DMS 273 (cell line): ENCODE results near the gene NXNL2.

ENCODE experiments used
- DNase-seq: peaks from one replicate; lab custom pipeline; 2025; ENCODE audit not compliant: unreplicated experiment; lab: John Stamatoyannopoulos, UW

The NXNL2 gene

DNA sequence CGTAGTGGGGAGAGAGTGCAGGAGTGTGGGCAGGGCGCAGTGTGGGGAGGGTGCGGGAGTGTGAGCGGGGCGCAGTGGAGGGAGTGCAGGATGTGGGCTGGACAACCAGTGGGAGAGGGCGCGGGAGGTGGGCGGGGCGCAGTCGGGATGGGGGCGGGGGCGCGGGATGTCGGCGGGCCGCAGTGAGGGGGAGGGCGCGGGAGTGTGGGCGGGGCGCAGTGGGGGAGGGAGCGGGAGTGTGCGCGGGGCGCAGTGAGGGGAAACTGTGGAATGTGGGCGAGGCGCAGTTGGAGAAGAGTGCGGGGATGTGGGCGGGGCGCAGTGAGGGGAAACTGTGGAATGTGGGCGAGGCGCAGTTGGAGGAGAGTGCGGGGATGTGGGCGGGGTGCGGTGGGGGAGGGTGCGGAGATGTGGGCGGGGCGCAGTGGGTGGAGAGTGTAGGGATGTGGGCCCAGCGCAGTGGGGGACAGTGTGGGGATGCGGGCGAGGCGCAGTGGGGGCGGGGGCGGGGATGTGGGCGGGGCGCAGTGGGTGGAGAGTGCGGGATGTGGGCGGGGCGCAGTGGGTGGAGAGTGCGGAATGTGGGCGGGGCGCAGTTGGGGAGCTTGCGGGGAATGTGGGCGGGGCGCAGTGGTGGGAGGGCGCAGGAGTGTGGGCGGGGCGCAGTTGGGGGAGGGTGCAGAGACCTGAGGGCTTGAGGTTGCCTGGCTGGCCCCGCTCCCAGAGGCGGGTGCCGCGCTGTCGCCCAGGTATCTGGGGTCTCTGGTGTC lies at the start of gene NXNL2:
TSS of gene NXNL2 (plus strand) at position 723 of the 770 bp plus-strand sequence. CDS start 257 bp downstream, outside the sequence.
- peak; percentile 61 for DNase-seq

DNA sequence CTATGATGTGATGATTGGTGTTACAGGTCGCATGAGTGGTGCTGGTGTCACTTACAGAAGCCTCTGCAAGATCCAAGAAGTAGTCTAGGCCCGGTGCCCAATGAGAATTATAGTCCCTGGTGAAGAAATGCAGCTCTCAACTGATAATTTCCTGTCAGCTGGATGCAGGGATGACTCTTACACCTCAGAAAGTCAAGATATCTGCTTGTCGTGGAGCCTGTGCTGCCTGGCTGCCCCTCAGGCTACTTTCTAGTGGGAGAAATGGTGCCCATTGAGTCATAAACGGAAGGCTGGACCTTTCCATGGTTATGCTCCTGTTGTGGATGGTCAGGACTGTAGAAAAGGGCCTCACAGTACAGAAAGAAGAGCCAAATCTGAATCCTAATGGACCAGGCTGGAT lies 46.8 kb upstream of the NXNL2 start:
- no peak for DNase-seq

DNA sequence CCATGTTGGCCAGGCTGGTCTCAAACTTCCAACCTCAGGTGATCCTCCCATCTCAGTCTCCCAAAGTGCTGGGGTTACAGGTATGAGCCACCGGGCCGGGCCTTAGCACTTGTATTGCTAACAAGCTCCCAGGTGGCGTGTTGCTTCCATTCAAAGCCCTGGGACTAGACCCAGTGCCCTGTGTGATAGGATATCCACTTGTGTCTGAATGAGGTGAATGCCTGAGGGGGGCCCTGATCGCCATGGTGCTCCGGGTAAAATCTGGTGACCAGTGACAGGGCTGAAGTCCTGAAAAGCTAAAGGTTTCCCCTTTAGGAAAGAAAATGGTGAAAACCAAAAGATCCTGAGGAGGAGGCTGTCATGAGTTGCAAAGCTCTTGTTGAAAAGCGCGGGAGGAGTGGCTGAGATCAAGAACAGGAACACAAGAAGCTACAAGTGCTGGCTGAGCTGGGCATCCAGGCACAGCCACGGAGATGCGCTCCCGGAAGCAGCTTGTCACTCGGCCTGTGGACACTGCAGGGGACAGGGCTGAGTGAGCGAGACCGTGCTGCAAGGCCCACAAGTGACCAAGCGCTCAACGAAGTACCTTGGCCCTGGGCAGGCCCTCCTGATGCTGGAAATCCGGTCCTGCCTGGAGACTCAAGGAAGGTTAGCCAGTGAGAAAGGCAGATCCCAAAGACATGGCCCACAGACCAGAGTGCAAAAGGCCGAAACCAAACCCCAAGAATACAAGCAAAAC lies 39.8 kb upstream of the NXNL2 start:
- no peak for DNase-seq

DNA sequence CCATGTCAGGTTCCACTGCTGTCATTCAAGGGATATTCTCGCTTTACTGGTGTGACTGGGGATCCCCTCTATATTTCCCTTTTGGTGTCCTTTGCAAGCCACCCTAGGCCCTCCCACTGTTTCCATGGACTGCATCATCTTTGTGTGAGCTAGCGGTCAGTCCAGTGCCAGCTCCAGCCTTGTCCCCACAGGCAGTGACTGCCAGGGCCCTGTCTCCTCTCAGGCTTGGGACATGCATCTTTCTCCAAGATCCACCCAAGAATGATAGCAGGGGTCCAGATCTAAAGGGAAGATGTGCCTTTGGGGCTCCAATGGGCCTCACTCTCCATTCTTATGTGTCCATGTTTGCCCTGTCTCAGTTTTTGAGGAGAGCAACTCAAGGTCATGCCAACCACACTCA lies 37.8 kb upstream of the NXNL2 start:
- no peak for DNase-seq

DNA sequence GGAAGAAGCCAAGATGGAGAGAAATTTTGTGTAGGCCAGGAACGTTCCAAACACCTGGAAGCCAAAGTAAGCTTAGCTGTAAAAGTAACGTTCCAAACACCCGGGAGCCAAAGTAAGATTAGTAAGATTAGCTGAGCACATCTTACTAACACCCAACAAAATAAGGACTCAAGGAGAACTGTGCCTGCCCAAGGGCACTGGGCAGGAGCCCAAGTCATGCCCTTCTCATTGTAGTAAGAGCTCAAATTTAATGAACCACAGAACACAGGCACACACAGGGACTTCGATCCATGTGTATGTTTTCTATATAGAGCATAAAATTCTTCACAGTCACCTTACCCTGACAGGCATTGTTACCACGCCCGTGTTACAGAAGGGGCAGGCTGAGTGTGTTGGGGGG lies 36.1 kb upstream of the NXNL2 start:
- DNase-seq = no peak

DNA sequence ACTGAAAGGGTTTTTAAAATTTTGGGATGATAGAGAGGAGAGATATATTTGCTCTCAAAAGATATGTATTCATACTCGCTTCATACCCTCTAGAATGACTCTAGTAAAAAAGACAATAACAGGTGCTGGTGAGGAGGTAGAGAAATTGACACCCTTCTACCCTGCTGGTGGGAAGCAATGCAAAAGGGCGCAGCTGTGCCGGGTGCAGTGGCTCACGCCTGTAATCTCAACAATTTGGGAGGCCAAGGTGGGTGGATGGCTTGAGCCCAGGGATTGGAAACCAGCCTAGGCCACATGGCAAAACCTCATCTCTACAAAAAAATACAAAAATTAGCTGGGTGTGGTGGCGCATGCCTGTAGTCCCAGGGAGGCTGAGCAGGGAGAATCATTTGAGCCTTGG lies 33.9 kb upstream of the NXNL2 start:
- no peak for DNase-seq

DNA sequence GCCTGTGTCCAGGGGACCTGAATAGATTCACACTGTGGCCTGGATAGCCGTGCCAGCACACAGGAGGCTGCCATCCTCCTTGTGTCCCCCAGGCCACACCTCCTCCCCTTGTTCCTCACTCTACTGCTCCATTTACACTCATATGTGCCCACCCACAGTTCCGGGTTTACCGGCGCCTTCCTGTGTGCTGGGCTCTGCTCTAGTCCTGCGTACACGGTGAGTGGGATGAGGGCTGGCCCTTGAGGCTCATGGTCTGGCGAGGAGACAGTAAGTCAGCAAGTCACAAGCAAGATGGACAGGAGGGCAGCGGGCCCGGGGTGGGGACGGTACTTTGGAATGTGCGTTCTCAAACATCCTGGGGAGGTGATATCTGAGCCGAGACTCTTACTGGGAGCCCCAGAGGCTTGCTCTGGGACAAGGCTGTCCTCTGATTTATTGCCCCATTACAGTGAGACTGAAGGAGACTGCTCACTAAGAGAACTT lies 32.4 kb upstream of the NXNL2 start:
- DNase-seq = no peak

DNA sequence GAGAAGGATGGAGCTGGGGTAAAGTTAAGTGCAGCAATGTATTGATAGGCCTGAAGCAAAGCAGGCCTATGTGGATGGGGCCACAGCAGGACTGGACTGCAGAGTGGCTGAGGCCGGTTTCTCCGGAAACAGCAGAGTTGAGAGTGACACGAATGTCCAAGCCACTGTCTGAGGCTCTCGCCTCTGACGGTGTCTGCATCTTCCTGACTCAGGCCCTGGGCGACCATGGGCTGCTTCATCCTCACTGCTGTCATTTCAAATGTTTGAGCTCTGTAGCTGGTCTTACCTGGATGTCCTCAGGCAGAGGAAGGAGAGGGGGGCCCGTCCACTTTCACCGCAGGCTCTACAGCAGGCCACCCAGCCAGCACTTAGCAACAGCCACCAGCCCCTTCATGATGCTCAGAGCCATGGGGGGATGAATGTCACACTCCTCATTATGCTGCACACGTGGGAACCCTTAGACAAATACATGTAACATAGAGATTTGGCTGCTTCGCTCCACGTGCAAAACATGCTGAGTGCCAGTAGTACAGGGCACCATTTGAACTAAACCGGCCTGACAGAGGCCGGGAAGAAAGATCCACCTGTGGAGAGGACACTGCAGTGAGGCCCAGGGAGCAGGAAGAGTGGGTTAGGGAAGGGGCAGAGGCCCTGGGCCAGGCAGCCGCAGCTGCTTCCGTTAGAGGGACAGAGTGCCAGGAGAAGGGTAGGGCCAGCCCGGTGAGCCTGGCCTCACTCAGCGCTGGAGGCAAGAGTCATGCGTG lies 31.7 kb upstream of the NXNL2 start:
- DNase-seq = no peak

DNA sequence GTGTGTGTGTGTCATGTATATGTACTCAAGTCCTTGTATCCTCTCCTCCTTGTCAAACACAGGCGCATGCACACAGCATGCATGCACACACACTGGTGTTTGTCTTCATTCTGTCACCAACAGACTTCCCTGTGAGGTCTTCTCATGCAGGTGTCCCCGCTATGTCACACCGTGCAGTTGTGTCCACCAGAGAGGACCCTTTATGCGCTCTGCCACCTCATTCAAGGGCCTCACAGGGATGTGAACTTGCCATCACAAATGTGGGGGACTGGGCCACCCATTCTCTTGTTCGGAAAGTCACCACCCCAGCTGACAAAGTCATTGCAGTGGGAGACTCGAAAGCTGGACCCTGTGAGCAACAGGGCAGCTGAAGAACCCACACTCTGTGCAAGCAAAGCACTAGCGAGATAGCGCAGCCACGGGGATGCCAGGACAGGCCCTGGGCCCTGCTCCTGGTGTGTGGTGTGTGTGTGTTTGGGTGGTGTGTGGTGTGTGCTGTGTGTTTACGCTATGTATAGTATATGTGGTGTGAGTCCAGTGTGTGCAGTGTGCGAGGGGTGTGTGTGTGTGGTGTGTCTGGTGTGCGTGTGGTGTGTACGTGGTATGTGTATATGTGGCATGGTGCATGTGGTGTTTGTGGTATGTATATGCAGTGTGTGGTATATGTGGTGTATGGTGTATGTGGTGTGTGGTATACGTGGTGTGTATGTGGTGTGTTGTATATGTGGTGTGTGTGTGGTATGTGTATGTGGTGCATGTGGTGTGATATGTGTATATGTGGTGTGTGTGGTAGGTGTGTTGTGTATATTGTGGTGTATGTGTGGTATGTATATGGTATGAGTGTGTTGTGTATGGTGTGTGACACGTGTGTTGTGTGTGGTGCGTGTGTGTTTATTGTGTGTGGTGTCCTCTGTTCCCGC lies 30.9 kb upstream of the NXNL2 start:
- no peak for DNase-seq

DNA sequence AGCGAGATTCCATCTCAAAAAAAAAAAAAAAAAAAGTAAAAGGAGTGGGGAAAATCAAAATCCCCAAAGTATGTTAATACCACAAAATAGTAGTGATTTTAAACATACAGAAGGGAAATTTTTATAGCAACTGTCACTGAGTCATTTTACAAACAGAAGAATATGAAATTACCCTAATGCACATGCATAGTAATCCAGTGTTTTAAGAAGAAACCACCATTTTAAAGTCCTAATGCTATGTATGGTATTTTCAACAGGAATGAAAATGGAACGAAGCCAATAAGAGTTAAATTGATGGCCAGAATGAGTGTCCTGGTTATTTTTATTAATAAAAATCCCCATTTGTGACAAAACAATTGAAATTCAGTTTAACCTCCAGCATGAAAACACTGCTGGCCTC lies 26.7 kb upstream of the NXNL2 start:
- no peak for DNase-seq

DNA sequence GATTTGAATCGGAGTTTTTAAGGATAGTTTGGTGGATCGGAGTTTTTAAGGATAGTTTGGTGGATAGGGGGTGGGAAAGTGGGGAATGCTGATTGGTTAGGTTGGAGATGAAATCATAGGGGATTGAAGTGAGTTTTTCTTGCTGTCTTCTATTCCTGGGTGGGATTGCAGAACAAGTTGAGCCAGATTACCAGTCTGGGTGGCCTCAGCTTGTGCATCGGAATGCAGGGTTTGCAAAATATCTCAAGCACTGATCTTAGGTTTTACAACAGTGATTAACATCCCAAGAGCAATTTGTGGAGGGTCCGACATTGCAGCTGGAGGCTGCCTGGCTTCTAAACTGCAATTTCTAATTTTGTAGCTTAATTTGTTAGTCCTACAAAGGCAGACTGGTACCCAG lies 23.1 kb upstream of the NXNL2 start:
- no peak for DNase-seq

DNA sequence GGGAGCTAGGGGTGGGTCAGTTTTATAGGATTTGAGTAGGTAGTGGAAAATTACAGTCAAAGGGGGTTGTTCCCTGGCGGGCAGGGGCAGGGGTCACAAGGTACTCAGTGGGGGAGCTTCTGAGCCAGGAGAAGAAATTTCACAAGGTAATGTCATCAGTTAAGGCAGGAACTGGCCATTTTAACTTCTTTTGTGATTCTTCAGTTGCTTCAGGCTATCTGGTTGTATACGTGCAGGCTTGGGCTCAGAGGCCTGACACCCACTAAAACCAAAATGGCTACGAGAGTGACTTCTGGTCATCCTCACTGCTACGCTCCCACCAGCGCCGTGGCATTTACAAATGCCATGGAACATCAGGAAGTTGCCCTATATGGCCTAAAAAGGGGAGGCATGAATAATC lies 20.7 kb upstream of the NXNL2 start:
- DNase-seq = no peak

DNA sequence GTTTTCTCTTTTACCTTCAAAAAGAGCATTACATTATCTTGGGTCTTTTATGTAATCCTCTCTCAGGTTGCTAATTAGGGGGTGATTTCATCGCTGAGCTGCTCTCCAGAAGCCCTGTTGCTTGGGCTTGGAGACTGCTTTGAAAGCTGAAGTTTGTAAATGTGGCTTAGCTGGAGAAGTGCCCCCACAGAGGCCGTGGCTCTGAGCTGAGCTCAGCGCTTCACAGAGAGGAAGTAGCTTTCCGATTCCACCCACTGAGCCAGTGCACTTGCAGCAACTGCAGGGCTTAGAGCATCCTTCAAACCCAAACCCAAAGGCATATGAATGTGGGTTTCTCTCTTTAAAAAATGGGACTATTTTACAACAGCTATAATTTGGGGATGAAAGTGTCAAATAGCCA lies 13.7 kb upstream of the NXNL2 start:
- DNase-seq = no peak

DNA sequence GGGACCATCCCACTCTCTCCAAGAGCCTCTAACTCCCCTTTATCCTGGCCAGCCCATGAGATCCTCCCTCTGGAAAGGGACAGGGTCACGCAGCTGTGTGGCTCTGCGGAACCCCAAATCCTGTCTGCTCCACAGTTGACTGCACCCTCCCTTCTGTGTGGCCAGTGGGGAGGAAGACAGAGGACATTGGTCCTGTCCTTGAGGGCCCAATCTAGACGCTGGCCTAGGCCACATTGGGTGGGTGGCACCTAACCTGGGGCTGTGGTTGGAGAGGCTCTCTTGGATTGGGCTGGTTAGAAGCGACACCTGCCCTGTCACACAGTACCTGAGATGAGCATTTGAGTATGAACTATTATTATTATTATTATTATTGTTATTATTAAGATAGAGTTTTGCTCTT lies 12.6 kb upstream of the NXNL2 start:
- no peak for DNase-seq

DNA sequence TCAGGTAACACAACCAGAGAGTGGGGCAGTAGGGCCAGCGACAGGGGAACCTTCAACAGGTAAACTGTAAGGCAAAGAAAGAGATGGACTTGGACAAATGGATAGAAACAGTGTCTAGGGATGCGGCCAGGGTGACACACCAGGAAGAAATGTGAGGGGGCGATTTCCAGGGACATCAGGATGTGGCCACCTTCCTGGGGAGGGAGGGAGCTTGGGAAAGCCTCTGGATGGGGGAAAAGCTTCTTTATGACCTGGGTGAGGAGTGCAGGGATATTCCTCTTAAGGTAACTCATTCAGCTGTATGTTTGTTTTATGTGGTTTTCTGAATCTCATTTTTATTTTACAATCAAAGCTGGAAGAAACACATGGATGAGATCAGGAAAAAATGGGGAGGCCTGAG lies 11.9 kb upstream of the NXNL2 start:
- DNase-seq = no peak

DNA sequence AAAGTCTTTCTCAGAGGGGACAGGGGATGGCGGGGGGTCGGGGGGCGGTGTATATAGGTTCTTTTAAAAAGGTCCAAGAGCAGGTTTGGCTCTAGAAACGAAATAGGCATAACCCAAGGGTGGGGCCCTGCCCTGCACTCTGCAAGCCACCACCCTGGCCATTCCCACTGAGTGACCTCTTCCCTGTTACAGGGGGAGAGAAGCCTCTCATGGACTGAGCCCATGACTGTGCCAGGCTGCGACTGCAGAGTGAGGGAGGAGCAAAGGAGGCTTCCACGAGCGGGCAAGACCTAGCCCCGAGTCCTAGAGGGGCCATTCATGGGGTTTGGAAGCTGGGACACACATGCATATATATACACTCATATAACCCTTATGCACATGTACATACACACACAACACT lies 10.1 kb upstream of the NXNL2 start:
- no peak for DNase-seq

DNA sequence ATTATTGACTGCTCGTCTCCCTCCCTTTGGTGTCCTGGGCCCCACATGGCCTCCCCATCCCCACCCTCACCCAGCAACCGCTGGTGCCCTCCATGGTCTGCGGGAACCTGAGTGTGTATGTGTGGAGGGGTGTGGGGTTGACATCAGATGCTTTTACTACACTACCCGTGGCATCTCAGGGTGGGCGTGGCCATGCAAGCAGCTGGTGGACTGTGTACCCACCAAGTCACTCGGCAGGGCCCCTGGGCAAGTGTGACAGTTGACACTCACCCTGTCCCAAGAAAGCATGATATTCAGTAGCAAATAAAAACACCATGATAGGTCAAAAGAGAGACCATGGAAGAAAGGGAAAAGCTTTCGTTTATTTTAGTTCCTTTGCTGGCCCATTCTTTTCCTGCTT lies 7.4 kb upstream of the NXNL2 start:
- DNase-seq = no peak

DNA sequence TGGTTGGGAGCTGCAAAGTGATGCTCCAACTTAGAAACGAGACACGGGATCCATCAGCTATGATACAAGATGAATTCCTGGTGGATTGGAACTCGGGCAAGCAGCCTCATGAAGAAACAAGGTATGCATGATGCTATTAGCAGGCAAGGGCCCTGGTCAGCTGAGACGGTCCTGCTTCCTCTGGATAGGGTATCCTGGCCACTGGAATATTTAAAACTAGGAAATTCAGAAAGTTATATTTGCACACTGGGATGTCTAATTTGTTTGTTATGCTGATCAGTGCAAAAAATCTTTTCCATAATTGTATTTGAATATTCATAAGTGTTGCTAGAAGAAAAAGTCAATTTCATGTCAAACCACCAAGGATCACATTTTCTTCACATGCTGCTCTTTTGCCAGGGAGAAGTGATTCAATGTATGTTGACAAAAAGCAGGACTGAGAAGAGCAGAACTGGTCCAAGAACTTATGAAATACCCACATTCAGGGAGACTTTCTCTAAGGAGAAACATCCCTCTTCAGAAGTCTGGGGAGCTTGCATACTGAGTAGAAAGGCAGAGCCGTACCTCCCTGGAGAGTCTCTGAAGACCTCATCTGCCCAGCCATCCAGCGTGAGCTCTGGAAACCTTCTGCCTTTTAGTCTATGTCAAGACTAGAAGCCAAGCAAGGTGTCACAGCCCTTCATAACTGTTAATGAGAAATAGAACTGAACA lies 6.7 kb upstream of the NXNL2 start:
- no peak for DNase-seq

DNA sequence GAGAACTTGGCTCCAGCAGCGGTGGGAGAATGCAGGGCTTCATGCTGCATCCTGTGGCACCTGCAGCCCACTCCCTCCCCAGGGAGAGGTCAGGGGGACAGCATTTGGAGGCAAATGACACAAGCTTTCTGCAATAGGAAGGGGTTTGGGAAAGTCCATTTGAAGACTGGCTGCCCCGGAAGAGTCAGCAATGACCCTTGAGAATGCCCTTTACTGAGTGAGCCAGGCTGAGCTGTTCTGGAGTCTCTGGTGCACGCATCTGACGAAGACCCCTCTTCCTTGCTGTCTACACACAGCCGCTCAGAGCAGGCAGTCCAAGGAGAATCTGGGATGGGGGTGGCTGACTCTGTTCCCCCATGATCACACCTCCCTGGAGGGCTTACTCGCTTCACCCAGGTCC lies 5.5 kb upstream of the NXNL2 start:
- no peak for DNase-seq

DNA sequence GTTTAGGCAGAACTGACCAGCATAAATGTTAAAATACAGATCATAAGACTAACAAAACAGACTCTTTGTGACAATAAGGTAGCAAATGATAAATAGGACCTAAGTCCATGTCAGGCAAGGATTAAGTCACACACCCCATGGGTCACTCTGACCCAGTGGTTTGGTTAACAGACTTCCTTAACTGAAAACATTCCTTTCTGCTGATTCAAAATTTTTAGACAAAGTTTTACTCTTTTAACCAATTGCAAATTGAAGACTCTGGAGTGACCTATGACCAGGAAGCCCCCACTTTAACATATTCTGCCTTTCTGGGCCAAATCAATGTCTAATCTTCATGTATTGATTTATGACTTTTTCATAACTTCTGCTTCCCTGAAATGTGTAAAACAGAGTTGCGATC lies 4.9 kb upstream of the NXNL2 start:
- no peak for DNase-seq
